HL-60/S4 treated with phorbol 12-myristate 13-acetate at 8.2 ng/mL for 4 days and 3 days (cell line): ENCODE data around the gene NUP107.
"Not testable (repeated sequence)": the region's sequence is repeated elsewhere in the genome, so short reads cannot be mapped to it uniquely, and the experiment has no call there.

Source experiments
- in situ Hi-C: fragments of 300-500 bp; cut with MboI; formaldehyde crosslinking; loops from 2 replicates; pipeline ENCODE4 v1.15.0; 2022; ENCODE audit warnings: low sequenced_read_pairs

The NUP107 gene

DNA sequence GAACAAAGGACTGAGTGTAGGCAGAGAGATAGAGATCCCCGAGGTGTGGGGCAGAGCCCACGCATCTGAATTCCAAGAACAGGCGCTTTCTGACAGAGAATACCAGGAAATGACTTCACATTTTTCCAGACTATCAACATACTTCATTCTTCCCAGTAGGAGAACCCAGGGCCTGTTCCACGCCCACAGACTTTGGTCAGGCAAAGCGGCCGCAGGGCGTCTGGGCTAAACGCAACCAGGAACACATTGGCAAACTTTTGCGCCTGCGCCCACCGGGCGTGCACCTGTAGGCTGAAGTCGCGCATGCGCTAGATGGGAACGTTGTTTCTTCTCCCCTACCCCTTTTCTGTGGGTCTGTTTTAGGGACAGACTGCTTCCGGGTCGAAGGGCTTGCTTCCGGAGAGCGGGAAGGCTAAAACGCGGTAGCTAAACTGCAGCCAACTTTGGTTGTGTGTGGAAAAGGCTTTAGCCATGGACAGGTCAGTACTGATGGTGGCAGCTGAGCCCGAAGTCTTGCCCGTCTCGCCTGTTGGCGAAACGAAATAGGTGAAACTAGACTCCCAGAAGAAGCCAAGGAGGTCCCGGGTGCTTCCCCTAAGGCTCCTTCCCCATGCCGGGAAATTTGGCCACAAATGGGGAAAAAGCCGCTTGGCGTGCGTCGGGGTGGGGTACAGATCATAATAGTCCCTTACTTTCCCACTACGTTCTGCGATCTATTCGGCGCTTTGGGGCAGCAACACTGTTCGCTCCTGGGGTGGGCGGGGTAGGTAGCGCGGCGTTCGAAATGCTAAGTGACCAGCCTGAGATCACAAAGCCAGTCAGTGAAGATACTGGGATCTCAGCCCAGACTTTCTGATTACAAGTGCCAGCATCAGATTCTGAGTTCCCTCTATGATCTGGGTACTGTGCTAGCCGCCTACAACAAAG, at the start of gene NUP107:
NUP107 (plus strand) TSS at position 384 of the 927 bp plus-strand sequence; CDS start at position 472, 88 bp downstream.
- in situ Hi-C loops = no loop called here

DNA sequence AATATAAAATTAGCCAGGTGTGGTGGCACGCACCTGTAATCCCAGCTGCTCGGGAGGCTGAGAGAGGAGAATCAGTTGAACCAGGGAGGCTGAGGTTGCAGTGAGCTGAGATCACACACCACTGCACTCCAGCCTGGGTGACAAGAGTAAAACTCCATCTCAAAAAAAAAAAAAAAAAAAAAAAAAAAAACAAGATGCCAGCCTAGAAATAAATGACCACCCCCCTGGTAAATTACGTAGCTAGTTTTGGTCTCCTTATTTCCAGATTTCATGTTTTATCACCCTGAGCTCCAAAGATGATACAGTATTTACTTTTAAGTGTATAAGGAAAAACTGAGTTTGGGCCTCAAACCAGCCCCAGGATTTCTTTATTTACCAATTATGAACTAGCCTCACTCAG, 49.3 kb upstream of the NUP107 start:
- in situ Hi-C loops = not testable (repeated sequence)

DNA sequence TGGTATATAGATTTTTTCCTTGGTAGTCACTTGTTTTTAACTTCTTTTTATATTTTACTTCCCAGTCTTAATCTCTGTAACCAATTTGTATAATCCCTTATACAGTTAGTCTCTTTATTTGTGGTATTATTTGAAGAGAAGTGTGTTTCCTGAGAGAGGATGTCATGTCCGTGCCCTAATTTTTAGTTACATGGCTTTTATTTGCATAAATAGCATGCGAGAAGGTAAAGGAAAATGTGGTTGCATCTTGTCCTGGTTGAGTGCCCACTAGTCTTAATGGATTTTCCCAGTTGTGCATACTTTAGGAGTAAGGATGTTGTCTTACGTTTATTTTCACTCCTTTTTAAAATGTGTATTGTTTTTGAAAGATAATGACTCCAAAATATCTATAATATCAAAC, 48.6 kb upstream of the NUP107 start:
- in situ Hi-C loops = no loop called here

DNA sequence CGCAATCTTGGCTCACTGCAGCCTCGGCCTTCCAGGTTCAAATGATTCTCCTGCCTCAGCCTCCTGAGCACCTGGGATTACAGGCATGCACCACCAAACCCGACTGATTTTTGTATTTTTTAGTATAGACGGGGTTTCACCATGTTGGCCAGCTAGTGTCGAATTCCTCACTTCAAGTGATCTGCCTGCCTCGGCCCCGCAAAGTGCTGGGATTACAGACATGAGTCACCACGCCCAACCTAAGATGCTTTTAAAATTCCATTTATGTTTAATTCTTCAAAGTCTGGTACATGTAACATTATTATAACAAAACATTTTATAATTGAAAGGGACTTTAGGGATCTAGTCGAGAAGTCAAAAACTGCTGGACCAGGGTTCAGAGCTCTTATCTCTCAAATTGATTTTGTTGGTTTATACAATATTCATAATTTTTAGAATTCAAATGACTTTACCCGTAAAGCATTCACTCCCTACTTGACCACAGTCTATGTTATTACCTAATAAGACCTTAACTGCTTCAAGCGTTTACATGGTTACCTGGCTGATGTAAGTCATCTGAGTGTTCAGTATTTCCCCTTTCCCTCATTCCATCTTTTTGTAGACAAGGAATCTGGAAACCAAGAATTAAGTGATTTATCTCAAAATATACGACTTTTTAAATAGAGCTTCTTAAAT, 47.9 kb upstream of the NUP107 start:
- in situ Hi-C loops = no loop called here

DNA sequence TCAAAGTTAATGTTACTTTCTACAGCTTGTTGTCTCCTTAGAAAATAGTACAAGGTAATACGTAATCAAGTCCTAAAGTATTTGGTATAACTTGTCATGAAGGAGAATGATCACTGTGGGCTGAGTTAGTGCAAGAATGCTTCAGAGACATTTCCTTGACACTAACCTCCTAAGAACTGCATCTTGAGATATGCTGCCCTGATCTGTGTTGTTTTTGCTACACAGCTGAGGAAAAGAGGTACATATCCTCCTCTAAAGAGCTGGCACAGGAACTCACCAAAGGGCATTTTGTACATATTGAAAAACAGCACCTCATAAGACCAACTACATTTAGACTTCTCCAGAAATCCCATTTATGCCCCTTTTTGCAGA, 47.4 kb upstream of the NUP107 start:
- in situ Hi-C loops = no loop called here

DNA sequence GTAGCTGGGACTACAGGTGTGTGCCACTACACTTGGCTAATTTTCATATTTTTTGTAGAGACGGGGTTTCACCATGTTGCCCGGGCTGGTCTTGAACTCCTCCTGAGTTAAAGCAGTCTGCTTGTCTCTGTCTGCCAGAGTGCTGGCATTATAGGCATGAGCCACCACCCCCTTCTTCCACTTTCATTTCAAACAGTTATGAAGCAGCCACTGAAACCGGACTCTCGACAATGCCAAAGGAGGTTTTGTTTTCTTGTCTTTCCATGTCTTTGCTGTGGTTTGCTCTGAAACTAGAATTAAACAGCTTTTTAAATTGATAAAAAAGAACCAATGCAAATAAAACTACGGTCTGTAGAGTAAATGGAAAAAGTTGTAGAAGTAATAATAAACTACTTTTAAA, 45.6 kb upstream of the NUP107 start:
- in situ Hi-C loops = no loop called here

DNA sequence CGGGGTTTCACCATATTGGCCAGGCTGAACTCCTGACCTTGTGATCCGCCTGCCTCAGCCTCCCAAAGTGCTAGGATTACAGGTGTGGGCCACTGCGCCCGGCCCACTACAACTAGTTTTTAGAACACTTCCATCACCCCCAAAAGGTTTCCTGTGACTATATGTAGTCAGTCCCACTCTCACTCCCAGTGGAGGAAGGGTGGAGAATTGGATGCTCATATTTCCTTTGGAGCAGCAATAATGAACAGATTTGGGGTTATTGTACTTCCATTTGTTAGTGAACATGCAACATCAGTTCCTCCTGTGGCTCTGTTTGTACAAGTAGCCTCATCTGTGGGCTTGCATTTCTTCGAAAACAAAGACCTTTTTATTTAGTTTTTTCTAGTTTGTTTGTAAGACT, 40.3 kb upstream of the NUP107 start:
- in situ Hi-C loops = no loop called here

DNA sequence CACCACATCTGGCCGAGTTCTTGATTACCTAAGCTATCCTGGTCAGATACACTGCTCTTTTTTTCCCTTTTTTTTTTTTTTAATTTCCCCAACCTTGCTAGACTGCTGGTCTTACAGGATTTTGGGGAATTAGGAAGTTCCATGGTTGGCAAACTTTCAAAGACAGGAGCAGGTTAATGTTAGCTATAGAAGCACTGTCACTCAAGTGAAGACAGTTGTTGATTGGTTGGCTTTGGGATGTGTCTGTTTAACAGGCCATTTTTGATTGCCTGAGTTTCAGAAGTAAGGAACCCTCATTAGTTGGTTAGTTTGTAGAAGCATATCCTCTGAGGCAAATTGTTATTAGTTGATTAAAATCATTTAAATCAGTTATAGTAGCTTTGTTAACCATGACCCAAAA, 39.3 kb upstream of the NUP107 start:
- in situ Hi-C loops = no loop called here

DNA sequence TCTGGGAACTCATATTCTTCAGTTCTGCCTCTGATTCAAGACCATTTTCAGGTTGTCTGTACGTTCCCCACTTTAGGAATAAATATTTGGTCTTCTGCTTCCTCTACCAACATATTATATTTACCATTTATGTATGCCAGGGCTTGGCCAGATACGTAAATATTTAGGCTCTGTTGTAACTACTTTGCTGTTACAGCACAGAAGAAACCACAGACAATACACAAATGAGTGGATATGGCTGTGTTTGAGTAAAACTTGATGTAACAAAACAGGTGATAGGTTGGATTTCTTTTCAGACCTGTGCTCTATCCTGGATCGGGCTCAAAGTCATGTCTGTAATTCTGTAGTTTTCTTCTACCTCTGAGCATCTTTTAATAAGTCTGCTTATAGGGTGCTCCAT, 38.6 kb upstream of the NUP107 start:
- in situ Hi-C loops = no loop called here

DNA sequence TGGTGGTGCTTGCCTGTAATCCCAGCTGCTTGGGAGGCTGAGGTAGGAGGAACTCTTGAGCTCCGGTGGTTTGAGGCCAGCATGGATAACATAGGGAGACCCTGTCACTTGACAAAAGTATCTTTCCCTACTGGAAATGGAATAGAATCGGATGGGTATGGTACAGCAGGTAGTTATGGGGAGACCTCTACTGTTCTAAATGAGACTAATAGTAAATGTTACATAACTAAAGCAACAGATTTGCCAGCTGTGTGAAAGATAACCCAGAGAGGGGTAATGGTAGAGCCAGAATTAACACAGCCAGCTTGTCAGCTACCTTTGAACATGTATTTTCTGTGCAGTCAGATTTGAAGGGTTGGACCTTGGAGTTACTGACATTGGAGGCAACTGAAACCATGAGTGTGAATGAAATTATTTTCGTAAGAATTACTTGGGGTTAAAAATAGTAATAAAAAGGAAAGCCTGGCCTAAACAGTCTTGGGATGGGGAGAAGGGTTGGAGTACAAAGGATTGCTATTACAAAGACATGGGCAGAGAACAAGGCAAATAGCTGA, 21.7 kb upstream of the NUP107 start:
- in situ Hi-C loops = no loop called here

DNA sequence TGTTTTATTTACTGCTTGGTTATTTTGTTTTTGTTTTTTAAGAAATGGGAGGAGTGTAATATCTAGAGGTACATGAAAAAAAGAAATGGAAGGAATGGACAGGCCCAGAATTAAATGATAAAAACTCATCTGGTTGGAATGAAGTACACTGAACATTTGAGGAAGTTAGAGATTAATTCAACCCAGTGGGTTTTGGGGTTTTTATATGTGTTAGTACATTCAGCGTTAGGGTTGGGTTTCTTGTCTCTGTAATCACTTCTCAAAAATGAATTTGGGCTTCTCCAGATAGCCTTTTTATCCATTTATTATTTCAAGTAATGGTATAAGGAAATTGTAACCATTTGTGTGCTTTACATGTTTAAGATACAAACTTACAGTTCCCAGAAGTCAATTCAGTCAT, 19.5 kb upstream of the NUP107 start:
- in situ Hi-C loops = no loop called here

DNA sequence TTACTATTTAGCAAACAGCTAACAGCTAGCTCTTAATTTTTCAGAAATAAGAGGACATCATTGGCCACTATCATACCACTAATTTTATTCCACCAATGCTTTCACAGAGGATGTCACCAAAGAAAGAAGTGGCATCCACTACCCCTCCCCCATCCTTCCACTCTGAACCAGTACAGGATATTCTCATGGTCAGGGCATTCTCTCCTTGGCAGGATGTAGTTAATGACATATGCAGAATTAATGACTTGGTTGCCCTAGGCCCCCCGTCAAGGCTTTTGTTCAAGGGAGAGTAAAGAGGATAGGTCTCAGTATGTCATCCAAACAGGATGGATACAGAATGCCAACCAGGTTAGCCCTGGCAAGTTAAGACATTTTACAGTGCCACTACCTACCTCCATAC, 18.9 kb upstream of the NUP107 start:
- in situ Hi-C loops = no loop called here

DNA sequence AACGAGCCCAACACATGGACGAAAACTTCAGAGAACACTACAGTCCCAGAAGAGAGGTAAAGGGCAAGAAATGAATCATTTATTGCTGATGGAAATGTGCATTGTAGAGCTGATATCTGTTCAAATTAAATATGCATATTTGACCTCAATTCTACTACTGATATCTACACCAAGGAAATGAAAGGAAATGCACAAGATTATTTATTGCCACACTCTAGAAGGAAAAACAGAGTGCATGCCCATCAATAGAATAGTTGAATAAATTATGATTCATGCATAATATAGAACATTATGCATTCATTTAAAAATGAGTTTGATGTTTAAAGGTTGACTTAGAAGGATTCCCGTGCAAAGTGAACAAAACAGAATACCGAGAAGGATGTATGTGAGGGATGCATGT, 15.6 kb upstream of the NUP107 start:
- in situ Hi-C loops = no loop called here

DNA sequence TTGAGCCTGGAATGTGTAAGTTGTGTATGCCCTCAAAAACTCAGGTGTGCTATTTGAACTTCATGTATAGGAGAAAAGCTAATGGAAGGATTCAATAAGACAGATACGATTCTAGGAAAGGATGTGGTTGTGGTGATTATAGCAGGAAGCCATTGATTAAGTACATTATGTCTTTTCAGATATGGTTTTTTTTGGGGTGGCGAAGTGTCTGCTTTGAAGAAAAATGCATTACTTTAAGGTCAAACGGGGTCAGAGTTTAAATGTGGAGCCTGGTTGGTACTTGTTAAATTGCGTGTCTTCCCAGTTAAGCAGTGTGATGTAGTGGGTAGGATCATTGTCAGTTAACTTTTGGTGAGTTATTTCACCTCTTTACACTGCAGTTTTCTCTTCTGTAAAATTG, 13.0 kb upstream of the NUP107 start:
- in situ Hi-C loops = no loop called here

DNA sequence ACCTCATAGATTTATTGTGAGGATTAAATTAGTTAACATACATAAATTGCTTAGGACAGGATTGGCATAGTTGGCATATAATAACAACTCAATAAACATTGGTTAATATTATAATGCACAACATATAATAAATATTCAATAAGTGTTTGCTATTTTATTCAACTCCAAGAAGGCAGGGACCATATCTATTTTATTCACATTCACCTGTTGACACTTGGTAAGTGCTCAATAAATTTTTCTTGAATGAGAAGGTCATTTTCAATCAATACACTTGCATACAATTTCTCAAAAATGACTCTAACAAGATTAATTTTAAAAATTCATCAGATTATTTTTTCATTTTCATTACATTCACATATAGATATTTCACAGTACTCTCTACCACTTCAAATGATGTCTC, 12.4 kb upstream of the NUP107 start:
- in situ Hi-C loops = no loop called here

DNA sequence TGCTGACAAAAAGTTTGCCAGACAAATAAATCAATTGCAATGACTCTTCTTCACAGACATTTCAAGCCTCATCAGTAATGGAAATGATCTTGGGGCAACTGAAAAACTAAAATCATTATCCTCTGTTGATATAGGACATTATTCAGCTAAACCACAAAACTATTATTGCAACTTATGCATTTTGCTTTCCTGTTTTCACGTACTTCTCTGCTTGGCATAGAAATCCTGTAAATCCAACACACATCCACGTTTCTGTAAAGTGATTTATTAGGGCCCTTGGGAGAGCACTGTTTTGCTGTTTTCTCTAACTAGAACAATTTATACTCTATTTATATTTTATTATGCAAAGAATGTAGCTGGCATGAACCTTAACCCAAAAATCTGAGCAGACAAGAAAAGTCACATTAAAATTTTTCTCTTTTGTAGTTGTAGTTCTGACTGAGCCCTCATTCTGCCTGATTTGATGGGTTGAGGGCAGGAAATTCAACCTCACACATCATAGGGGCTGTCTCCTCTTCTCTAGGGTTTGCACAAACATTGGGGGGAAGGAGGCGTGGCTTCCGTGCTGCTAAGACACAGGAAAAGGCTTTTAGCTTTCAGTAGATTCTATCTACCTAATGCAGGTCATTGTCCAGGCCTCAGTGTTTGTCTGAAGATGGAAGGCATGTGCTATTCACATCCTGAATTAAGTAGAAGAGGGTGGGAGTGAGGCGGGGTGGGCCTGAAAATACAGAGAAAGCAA, 11.5 kb upstream of the NUP107 start:
- in situ Hi-C loops = no loop called here

DNA sequence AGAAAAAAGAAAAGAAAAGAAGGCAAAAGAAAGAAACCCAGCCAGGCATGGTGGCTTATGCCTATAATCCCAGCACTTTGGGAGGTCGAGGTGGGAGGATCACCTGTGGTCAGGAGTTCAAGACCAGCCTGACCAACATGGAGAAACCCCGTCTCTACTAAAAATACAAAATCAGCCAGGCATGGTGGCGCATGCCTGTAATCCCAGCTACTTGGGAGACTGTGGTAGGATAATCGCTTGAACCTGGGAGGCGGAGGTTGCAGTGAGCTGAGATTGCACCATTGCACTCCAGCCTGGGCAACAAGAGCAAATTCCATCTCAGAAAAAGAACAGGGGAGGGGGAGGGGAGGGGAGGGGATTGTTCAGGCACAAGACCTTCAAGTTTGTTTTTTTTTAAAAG, 9.9 kb upstream of the NUP107 start:
- in situ Hi-C loops = not testable (repeated sequence)

DNA sequence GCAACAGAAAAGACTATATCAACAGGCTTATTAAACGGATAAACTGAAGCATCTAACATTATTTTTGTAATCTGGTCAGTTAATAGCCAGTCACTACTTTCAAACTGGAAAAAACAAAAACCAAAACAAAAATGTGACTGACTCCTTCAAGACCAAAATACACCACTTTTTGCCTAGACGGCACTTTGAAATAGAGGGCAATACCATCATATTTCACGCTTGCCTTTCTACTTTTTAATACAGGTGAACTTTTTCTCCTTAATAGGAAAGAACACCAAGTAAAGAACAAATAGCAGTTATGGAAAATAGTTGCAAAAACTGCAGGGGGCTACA, 550 bp upstream of the NUP107 start:
- in situ Hi-C loops = no loop called here

DNA sequence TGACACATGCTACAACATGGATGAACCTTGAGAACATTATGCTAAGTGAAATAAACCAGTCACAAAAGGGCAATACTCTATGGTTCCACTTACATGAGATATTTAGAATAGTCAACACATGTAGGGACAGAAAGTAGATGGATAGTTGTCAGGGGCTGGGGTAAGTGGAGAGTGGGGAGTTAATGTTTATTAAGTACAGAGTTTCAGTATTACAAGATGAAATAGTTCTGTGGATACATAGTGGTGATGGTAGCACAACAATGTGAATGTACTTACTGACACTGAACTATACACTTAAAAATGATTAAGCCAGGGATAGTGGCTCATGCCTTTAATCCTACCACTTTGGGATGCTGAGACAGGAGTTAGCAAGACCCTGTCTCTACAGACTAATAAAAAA, 8.7 kb downstream of the NUP107 start:
- in situ Hi-C loops = no loop called here

DNA sequence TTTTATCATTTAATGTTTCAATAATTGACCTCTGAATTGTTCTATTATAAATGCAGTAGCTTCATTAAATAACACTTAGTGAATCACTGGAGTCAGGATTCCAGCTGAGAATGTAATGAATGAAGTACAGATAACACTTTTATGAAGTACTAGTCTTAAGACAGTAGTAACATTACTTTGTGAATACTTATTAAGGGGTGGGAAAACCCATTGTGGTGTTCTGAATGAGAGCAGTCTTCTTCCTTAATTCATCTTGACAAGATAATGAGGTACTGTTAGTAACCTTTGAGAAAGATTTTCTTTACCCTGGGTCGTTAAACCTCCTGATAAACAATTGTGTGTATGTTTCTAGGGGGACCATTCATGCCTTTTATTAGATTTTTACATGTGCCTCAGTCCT, 12.7 kb downstream of the NUP107 start:
- in situ Hi-C loops = no loop called here

DNA sequence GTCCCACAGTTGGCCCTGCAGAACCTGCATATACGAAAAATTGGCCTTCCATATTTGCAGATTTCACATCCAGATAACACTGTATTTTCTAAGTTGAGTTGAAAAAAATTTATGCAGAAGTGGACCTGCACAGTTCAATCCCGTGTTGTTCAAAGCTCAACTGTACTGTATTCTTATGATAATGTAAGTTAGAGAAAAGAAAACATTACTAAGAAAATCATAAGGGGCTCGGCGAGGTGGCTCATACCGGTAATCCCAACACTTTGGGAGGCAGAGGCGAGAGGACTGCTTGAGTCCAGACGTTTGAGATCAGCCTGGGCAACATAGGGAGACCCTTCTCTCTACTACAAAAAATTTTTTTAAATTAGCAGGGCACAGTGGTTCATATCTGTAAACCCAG, 41.0 kb downstream of the NUP107 start:
- in situ Hi-C loops = no loop called here

DNA sequence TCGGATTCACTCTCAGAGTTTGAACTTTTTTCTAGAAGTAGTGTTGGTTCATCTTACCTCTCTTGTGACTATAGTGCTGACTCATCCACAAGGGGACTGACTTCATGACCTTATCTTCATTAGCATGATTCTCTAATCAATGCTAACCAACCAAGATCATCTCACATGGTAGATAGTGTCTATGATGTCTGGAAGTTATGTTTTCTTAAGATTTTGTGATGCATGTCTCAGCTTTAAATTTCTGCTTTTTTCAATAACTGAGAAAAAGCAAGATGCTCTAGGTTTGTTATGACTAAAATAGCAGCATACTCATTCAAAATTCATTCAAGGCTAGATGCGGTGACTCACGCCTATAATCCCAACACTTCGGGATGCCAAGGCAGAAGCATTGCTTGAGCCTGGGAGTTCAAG, 46.9 kb downstream of the NUP107 start:
- in situ Hi-C loops = no loop called here
